T-cell (primary cell): ENCODE data around the gene SHB. TPM values are rescaled to one million over a fixed set of nuclear protein-coding genes. Genes with fewer than 3 reads are reported as not detected.

Source experiments
- ATAC-seq, 4 experiments: fragments of 200-7000 bp in 3 of 4; fragments of 150-1000 bp in 1 of 4; cut with Tn5 transposase; replicated peaks in 1 of 4; 1 replicate in 3 of 4; 2 replicates in 1 of 4; pipeline ENCODE4 v1.10.0; 2021; ENCODE audit warnings: moderate library complexity in 3 of 4, mild to moderate bottlenecking in 2 of 4, moderate number of reproducible peaks in 1 of 4
- CTCF ChIA-PET, 2 donors: fragments of 300-600 bp; sonication (Branson Sonifier 250); formaldehyde crosslinking; loops; one replicate each; lab custom pipeline; 2022; ENCODE audit warnings: antibody characterized with exemption in 2 of 2; lab: Charles Lee
- POLR2A ChIA-PET, 2 donors: fragments of 300-600 bp; sonication (Branson Sonifier 250); formaldehyde crosslinking; loops; one replicate each; lab custom pipeline; 2022; ENCODE audit warnings: antibody characterized with exemption in 2 of 2; lab: Charles Lee
- DNase-seq, 35 experiments: peaks; one replicate each; pipeline versions ENCODE4 v3.0.0 to v3.0.0-alpha.2; 2013 to 2023
- H3K27ac ChIP-seq: one replicate; pipeline ENCODE4 v1.5.1; 2013; ENCODE audit warnings: low read length
- H3K27me3 ChIP-seq, 2 experiments: replicated peaks in 1 of 2; 1 replicate in 1 of 2; 2 replicates in 1 of 2; pipeline versions ENCODE4 v1.6.1 to v1.7.0; 2013; ENCODE audit warnings: low read length in 1 of 2, mixed read lengths in 1 of 2; ENCODE audit not compliant: control insufficient read depth in 2 of 2, insufficient read depth in 2 of 2; ENCODE audit errors: extremely low read depth in 1 of 2
- H3K36me3 ChIP-seq, 2 donors: 1 replicate in 1 of 2; 2 replicates in 1 of 2; pipeline versions ENCODE4 v1.6.1 to v1.7.0; 2013; ENCODE audit warnings: low read length in 1 of 2; ENCODE audit not compliant: control insufficient read depth in 2 of 2, insufficient read depth in 1 of 2; ENCODE audit errors: extremely low read depth in 1 of 2
- H3K4me1 ChIP-seq, 2 experiments: 1 replicate in 1 of 2; 2 replicates in 1 of 2; pipeline versions ENCODE4 v1.6.1 to v1.7.0; 2013; ENCODE audit warnings: low read length in 2 of 2, mixed read lengths in 1 of 2; ENCODE audit not compliant: insufficient read depth in 2 of 2, control insufficient read depth in 1 of 2; ENCODE audit errors: extremely low read depth in 1 of 2
- H3K4me3 ChIP-seq, 2 donors: 1 replicate in 1 of 2; 2 replicates in 1 of 2; pipeline versions ENCODE4 v1.5.1 to v1.7.0; 2013; ENCODE audit warnings: mild to moderate bottlenecking in 2 of 2, low read length in 1 of 2, moderate library complexity in 1 of 2; ENCODE audit not compliant: control insufficient read depth in 1 of 2; ENCODE audit errors: extremely low read depth in 1 of 2
- H3K9me3 ChIP-seq: 2 replicates; pipeline ENCODE4 v1.7.0; 2013
- H3K27ac Mint-ChIP-seq, 2 donors: one replicate each; pipeline ENCODE4 v1.8.0; 2020 to 2021; ENCODE audit warnings: mild to moderate bottlenecking in 2 of 2, mixed read lengths in 2 of 2
- H3K27me3 Mint-ChIP-seq, 2 donors: one replicate each; pipeline ENCODE4 v1.8.0; 2021 to 2022; ENCODE audit warnings: mixed read lengths in 2 of 2
- H3K36me3 Mint-ChIP-seq: one replicate; pipeline ENCODE4 v1.8.0; 2021; ENCODE audit warnings: mixed read lengths
- H3K4me1 Mint-ChIP-seq, 3 donors: one replicate each; pipeline ENCODE4 v1.8.0; 2020 to 2022; ENCODE audit warnings: mixed read lengths in 3 of 3, mild to moderate bottlenecking in 1 of 3
- H3K4me3 Mint-ChIP-seq, 3 donors: one replicate each; pipeline ENCODE4 v1.8.0; 2020 to 2022; ENCODE audit warnings: mild to moderate bottlenecking in 3 of 3, mixed read lengths in 3 of 3, moderate library complexity in 3 of 3
- H3K9me3 Mint-ChIP-seq, 3 donors: one replicate each; pipeline ENCODE4 v1.8.0; 2020 to 2022; ENCODE audit warnings: mixed read lengths in 3 of 3
- WGBS: methylation state at CpG from one replicate; pipeline ENCODE4 v1.1.5; 2013; ENCODE audit warnings: missing lambda C conversion rate; ENCODE audit not compliant: insufficient coverage; 5-methylcytosine and 5-hydroxymethylcytosine counted together
- total RNA-seq, 35 experiments: library from RNA in 6 of 35; stranded (reverse) in 6 of 35; fragments of 120-200 nt in 1 of 35; gene quantifications; one replicate each; pipeline versions ENCODE4 v1.2.1 to v1.2.4 and lab custom pipeline; 2013 to 2026

The SHB gene
- total RNA-seq, 5 donors from 2014 or later (not counting 1 experiment from before 2014, with no cell fraction given): 1.2 to 1.5 (median 1.3) TPM

DNA sequence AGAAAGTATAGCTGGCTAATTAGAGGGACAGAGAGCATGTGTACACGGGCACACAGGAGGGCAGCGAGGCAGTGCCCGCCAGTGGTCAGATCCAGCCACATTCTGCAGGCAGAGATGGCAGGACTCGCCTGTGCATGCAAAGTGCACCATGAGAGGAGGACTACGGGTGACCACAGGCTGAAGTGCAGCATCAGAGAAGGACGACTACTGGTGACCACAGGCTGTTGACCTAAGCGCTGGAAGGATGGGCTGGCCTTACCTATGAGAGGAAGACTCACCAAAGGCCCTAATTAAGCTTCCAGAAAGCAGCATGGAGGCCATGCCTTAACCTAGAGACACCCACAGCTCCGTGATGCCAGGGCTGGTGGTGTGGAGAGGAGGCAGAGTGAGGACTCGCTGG is 110.9 kb downstream of the SHB start:
- peaks cover 0 to 11% (median 8%) of the 10 kb centered on the region in 3 donors for H3K4me1 Mint-ChIP-seq
- H3K27me3 Mint-ChIP-seq: peaks cover 0 to 1% of the 10 kb centered on the region in 2 donors
- no peaks in the 10 kb centered on the region for H3K9me3 Mint-ChIP-seq
- Histone ChIP-seq H3K4me3 (no peak overlapping the region), H3K27me3 (peaks cover 0 to 3% of the 10 kb centered on the region in 2 experiments), H3K4me1 (peaks cover 0 to 9% of the 10 kb centered on the region in 2 experiments), H3K27ac (no peak overlapping the region), H3K36me3 (no peaks in the 10 kb centered on the region), H3K9me3 (no peaks in the 10 kb centered on the region)
- ChIA-PET POLR2A (no interaction called here), CTCF (no interaction called here)
- H3K27ac Mint-ChIP-seq: no peak overlapping the region
- no peak for ATAC-seq
- DNase-seq: no peak
- H3K4me3 Mint-ChIP-seq: no peak overlapping the region
- H3K36me3 Mint-ChIP-seq: no peaks in the 10 kb centered on the region
- 81% methylated on average over 7 of the region's 9 CpGs for WGBS

DNA sequence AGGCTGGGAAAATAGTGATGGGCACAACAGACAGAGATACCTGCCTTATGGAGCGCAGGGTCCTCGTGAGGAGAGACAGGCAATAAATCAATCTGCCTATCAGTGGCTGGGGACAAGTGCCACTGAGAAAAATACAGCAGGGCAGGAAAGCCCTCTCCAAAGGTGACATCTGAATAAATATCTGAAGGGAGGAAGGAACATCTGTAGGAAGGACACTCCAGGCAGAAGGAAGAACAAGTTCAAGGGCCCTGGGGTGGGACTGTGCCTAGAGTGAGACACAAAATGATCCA is 111.4 kb downstream of the SHB start:
- Mint-ChIP-seq H3K4me1 (peaks cover 0 to 11% (median 8%) of the 10 kb centered on the region in 3 donors), H3K36me3 (no peaks in the 10 kb centered on the region), H3K27me3 (peaks cover 0 to 1% of the 10 kb centered on the region in 2 donors), H3K9me3 (no peaks in the 10 kb centered on the region), H3K4me3 (no peak overlapping the region), H3K27ac (no peak overlapping the region)
- no peak for DNase-seq
- Histone ChIP-seq H3K4me3 (no peak overlapping the region), H3K27me3 (peaks cover 0 to 3% of the 10 kb centered on the region in 2 experiments), H3K4me1 (peaks cover 0 to 9% of the 10 kb centered on the region in 2 experiments), H3K36me3 (no peaks in the 10 kb centered on the region), H3K27ac (no peak overlapping the region), H3K9me3 (no peaks in the 10 kb centered on the region)
- 90% methylated on average over 2 of the region's 2 CpGs for WGBS
- ChIA-PET CTCF (no interaction called here), POLR2A (no interaction called here)
- no peak for ATAC-seq

- 76% methylated on average over 15 of the region's 16 CpGs for WGBS
- H3K27me3 Mint-ChIP-seq: peaks cover 0 to 1% of the 10 kb centered on the region in 2 donors
- H3K9me3 Mint-ChIP-seq: no peaks in the 10 kb centered on the region
- H3K4me3 ChIP-seq: no peak overlapping the region
- ATAC-seq: no peak
- H3K36me3 ChIP-seq: no peaks in the 10 kb centered on the region
- no peaks in the 10 kb centered on the region for H3K36me3 Mint-ChIP-seq
- no peak overlapping the region for H3K27ac ChIP-seq
- CTCF ChIA-PET: no interaction called here
- no peak overlapping the region for H3K27ac Mint-ChIP-seq
- H3K9me3 ChIP-seq: no peaks in the 10 kb centered on the region
- peaks cover 0 to 11% (median 8%) of the 10 kb centered on the region in 3 donors for H3K4me1 Mint-ChIP-seq
- H3K4me1 ChIP-seq: peaks cover 0 to 9% of the 10 kb centered on the region in 2 experiments
- H3K27me3 ChIP-seq: peaks cover 0 to 3% of the 10 kb centered on the region in 2 experiments
- no peak for DNase-seq
- no peak overlapping the region for H3K4me3 Mint-ChIP-seq
- POLR2A ChIA-PET: no interaction called here
These were observed 111.9 kb downstream of the SHB start for GRCh38 chr9:37956904-37957663.

DNA sequence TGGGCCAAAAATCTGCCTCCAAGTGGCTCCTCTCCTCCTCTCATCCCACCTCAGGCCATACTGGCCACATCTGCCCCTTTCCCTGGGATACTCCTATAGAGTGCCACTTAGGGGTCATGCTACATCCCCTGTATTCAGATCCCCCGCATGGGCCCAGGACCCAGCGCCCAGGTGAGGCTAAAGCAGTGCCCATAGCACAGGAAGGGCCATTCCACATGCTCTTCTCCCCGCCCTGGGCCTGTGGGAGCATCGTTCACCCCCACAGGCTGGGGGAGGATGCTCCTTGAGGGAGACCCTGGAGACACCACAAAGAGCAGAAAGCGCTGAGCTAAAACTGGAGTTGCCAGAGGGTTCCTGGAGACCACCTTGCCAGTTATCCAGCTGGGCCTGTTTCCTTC is 112.6 kb downstream of the SHB start:
- no peaks in the 10 kb centered on the region for H3K9me3 Mint-ChIP-seq
- no peak overlapping the region for H3K4me3 ChIP-seq
- H3K27me3 Mint-ChIP-seq: peaks cover 0 to 1% of the 10 kb centered on the region in 2 donors
- DNase-seq (no peak), ATAC-seq (no peak)
- H3K4me1 Mint-ChIP-seq: peaks cover 0 to 11% (median 8%) of the 10 kb centered on the region in 3 donors
- H3K27ac ChIP-seq: no peak overlapping the region
- no peak overlapping the region for H3K27ac Mint-ChIP-seq
- H3K9me3 ChIP-seq: no peaks in the 10 kb centered on the region
- ChIA-PET POLR2A (no interaction called here), CTCF (interaction anchor here in 1 of 2 donors (0.7 kb wide), 1 partner anchor 32 kb away, joined by 3 read pairs; no protein-coding TSS in a partner anchor)
- H3K4me1 ChIP-seq: peaks cover 0 to 9% of the 10 kb centered on the region in 2 experiments
- H3K36me3 ChIP-seq: no peaks in the 10 kb centered on the region
- 100% methylated on average over 1 of the region's 5 CpGs for WGBS
- H3K27me3 ChIP-seq: peaks cover 0 to 3% of the 10 kb centered on the region in 2 experiments
- no peaks in the 10 kb centered on the region for H3K36me3 Mint-ChIP-seq
- H3K4me3 Mint-ChIP-seq: no peak overlapping the region

DNA sequence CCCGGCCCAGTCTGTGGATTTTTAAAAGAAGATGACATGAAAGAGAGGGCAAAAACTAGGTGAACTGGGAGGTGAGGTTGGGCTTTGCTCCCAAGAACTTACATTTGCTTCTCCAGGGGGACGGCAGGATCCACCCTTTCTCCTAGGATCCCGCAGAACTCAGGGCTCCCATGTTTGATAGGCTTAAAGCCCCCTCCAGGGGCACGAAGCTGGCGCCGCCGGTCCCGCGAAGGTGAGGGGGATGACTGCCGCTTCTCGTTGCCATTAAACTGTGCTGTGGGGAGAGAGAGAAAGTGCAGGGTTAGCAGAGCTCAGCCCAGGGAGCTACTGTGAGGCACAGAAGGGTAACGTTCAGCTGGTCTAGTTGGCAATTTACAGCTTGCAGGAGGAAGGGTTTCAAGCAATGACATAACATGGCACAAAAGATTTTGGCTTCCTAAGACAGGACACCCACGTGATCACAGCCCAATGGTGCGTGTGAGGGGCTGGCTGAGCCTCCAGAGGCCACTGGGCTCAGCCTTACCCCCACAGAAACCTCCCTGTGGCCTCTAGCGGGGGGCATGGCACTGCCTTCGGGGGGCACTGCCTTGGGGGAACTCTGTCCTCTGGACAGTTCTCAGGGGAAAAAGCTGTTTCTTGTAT is 113.1 kb downstream of the SHB start:
- Mint-ChIP-seq H3K9me3 (no peaks in the 10 kb centered on the region), H3K4me1 (peaks cover 0 to 11% (median 8%) of the 10 kb centered on the region in 3 donors), H3K4me3 (no peak overlapping the region), H3K27ac (no peak overlapping the region), H3K36me3 (no peaks in the 10 kb centered on the region), H3K27me3 (peaks cover 0 to 1% of the 10 kb centered on the region in 2 donors)
- 86% methylated on average over 13 of the region's 16 CpGs for WGBS
- ChIA-PET POLR2A (no interaction called here), CTCF (interaction anchor here in 1 of 2 donors (0.7 kb wide), 1 partner anchor 33 kb away, joined by 3 read pairs; no protein-coding TSS in a partner anchor)
- no peak for ATAC-seq
- peaks cover 0 to 3% of the 10 kb centered on the region in 2 experiments for H3K27me3 ChIP-seq
- peaks cover 0 to 9% of the 10 kb centered on the region in 2 experiments for H3K4me1 ChIP-seq
- H3K27ac ChIP-seq: no peak overlapping the region
- no peak for DNase-seq
- H3K4me3 ChIP-seq: no peak overlapping the region
- H3K9me3 ChIP-seq: no peaks in the 10 kb centered on the region
- no peaks in the 10 kb centered on the region for H3K36me3 ChIP-seq

GRCh38 chr9:37954581-37954981 is 114.4 kb downstream of the SHB start:
- H3K4me1 ChIP-seq: peaks cover 0 to 9% of the 10 kb centered on the region in 2 experiments
- DNase-seq: no peak
- peaks cover 0 to 1% of the 10 kb centered on the region in 2 donors for H3K27me3 Mint-ChIP-seq
- no peak overlapping the region for H3K27ac Mint-ChIP-seq
- H3K36me3 Mint-ChIP-seq: no peaks in the 10 kb centered on the region
- H3K4me3 ChIP-seq: no peak overlapping the region
- WGBS: 41% methylated on average over 3 of the region's 3 CpGs
- no peaks in the 10 kb centered on the region for H3K36me3 ChIP-seq
- peaks cover 0 to 11% (median 8%) of the 10 kb centered on the region in 3 donors for H3K4me1 Mint-ChIP-seq
- H3K9me3 ChIP-seq: no peaks in the 10 kb centered on the region
- no peak for ATAC-seq
- H3K27me3 ChIP-seq: peaks cover 0 to 3% of the 10 kb centered on the region in 2 experiments
- ChIA-PET CTCF (interaction anchor here in 1 of 2 donors (1.0 kb wide), 1 partner anchor 16 kb away, joined by 5 read pairs; no protein-coding TSS in a partner anchor), POLR2A (no interaction called here)
- H3K27ac ChIP-seq: no peak overlapping the region
- H3K4me3 Mint-ChIP-seq: no peak overlapping the region
- H3K9me3 Mint-ChIP-seq: no peaks in the 10 kb centered on the region
